Measurements from ENCODE around the gene MMD2.
A peak's percentile ranks its signal among the peaks of the same experiment; 100 is the strongest.
"Not testable (repeated sequence)": the region's sequence is repeated elsewhere in the genome, so short reads cannot be mapped to it uniquely, and the experiment has no call there.

MMD2 gene, protein sequence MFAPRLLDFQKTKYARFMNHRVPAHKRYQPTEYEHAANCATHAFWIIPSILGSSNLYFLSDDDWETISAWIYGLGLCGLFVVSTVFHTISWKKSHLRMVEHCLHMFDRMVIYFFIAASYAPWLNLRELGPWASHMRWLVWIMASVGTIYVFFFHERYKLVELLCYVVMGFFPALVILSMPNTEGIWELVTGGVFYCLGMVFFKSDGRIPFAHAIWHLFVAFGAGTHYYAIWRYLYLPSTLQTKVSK

DNA sequence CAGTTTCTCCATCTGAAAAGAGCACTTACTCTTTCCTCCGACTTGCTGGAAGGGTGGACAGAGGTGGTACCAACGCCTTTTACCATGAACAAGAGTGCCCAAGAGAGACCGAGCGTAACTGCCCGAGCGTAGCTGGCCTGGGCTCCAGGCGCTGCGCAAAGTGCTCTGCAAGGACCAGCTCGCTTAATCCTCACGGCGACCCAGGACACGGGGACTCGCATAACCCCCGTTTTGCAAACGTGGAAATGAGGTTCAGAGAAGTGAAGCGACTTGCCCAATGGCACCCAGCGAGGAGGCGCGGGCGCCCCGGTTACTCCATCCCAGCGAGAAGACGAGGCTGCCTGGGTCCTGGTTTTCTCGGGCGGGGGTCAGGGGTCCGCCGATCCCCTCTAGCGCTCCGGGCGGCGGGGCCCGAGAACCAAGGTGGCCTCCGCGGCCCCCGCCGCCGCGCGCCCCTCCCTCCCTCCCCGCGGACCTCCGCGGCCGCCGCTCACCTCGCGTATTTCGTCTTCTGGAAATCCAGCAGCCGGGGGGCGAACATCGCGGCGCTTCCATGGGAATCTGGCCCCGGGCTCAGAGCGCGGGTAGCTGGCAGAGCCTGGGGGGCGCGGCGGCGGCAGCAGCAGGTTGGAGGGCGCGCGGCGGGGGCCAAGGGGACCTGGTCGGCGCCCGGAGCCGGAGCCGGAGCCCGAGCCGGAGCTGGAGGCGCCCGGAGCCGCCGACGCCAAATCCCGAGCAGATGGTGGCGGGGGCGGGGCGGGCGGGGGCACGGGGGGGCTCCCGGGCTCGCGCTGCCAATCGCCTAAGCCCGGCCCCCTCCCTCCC is at the start of gene MMD2:
TSS of gene MMD2 (minus strand) at position 711 of the 825 bp plus-strand sequence. CDS start at position 541, 170 bp downstream.
- no peak for DNase-seq

DNA sequence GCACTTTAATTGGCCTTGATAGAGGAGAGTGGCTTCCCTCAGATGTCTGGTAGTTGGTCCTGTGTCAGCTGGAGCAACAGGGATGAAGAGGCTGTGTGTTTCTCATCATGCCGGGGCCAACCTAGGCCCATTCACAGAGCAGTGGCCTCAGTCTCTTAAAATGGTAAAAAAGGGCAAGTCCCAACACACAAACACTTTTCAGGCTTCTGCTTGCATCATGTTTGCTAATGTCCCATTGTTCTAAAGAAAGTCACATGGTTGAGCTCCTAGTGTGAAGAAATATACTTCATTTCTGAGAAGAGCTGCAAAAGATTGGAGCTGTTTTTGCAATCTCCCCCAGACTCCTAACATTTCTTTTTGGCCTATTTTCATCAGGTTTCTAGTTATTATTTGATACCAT is 46.1 kb upstream of the MMD2 start:
- no peak for DNase-seq

DNA sequence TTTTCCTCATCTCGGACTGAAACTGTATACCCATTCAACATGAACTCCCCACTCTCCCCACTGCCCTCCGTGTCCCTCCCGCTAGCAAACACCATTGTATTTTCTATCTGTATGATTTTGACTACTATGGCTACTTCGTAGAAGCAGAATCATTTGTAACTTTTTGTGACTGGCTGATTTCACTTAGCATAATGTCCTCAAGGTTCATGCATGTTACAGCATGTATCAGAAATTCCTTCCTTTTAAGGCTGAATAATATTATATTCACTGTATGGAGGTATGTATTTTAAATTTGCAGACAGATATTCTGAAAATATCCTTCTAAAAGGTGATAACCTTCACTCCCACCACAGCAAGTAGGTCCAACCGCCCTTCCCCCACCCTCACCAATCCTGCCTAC is 42.9 kb upstream of the MMD2 start:
- DNase-seq = no peak

DNA sequence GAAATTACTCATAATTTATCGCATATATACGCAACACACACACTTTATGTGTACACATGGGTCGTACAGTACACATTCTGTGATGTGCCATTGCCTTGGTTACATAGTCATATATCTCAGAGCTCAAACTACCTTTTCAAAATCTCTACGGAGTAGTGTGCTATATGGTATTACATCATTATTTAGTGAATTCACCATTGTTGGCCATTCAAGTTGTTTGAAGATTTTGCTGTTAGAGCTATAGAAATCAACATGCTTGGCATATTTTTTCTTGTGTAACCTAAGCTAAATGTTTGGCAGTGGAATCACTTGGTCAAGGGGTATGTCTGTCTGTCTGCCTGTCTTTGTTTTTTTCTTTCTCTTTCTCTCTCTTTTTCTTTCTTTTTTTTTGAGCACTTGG is 42.0 kb upstream of the MMD2 start:
- no peak for DNase-seq

DNA sequence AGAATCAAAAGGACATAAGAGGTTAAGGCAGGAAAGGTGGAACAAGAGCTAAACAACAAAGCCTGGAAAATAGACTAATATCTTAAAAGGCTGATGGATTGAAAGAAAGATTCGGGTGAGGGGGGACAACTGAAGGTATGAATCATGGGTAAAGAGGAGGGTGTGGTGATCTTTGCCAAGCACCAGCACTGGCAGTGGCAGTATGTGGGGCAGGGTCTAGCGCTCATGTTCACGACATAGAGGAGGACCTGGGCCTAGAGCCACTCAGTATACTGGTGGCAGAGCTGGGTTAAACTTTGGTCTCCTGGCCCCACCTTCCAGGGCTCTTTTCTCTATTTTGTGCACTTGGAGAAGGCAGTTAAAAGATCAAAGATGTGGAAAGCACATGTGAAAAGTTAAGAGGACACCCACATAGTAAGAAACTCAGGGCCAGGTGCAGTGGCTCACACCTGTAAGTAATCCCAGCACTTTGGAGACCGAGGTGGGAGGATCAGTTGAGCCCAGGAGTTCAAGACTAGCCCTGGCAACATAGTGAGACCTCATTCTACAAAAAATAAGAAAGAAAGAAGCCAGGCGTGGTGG is 40.5 kb upstream of the MMD2 start:
- no peak for DNase-seq

DNA sequence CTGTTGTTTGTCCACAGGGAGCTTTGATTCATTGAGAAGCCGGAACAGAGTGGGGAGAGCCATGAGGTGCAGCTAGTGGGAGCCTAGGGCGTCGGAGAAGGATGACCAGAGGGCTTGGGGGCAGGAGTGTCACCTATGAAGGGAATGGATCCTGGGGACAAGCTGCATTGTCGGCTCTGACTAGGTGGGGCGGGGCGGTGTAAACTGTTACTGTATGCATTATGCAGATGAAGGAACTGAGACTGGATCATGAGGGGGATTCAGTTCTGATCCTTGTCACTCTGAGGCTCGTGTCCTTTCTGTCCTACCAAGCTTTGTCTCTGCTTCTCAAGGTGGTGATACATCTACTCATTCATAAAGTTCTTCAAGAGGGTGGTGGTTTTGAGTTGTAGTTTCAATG is 39.9 kb upstream of the MMD2 start:
- no peak for DNase-seq

DNA sequence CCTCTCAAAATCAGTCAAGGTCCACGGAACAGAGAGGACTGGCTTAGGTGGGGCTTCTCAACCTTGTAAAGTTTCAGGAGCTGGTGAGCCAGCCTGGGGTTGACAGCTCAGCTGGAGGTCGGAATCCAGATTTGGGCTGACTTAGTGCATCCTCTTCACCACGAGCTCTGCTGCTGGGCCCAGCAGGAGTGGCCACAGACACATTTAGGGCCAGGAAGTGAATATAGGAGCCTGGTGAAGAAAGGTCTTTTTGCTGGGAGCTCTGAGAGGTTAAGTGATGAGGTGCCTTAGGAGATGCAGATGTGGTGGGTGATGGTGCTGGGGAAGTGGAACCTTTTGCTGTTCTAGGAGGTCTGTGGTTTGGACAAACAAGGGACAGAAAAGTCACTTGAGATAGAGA is 39.3 kb upstream of the MMD2 start:
- no peak for DNase-seq

DNA sequence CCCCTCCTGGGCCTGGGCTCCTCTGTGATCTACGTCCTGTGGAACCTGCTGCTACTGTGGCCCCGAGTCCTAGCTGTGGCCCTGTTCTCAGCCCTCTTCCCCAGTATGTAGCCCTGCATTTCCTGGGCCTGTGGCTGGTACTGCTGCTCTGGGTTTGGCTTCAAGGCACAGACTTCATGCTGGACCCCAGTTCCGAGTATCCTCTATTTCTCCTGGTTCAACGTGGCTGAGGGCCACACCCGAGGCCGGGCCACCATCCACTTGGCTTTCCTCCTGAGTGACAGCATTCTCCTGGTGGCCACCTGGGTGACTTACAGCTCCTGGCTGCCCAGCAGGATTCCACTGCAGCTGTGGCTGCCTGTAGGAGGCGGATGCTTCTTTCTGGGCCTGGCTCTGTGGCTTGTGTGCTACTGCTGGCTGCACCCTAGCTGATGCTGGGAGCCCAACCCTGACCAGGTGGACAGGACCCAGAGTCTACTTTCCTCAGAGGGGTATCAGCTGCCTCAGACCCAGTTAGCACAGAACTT is 37.8 kb upstream of the MMD2 start:
- DNase-seq = no peak

DNA sequence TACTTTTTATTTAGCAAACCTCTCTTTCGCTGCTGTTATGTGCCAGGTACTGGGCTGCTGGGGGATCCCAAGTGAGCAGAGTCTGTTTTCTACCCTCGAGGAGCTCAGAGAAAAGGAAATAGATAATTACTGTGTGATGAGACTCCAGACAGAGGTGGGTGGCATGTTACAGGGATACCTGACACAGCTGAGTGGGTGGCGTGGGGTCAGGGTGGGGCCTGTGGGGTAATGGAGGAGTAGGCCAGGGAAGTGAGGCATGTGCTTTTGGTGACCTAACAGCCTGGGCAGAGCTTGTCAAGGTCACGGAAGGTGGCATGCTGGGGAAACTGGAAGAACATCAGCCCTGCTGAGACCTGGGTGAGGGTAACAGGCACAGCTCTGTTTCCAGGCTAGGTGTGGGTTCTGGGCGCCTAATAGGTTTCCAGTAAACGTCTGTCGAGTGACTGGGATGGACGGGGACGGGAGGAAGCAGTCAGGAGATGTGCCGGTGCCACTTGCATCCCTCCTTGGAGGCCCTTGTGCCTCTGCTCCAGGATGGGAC is 36.5 kb upstream of the MMD2 start:
- DNase-seq = no peak

DNA sequence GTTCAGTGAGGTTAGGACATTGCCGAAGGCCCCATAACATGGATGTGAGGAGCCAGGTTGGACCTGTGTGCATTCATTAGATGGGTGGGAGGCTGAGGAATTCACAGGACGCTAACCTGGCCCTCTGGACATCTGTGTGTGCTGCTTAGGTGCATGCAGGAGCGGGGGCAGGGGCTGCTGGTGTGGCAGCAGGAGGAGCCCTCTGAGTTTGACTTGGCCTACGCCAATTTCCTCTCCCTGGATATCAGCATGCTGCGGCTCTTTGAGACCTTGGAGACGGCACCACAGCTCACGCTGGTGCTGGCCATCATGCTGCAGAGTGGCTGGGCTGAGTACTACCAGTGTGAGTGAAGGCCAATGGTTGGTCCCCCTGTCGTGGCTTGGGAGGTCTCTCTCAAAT is 34.5 kb upstream of the MMD2 start:
- DNase-seq = no peak

DNA sequence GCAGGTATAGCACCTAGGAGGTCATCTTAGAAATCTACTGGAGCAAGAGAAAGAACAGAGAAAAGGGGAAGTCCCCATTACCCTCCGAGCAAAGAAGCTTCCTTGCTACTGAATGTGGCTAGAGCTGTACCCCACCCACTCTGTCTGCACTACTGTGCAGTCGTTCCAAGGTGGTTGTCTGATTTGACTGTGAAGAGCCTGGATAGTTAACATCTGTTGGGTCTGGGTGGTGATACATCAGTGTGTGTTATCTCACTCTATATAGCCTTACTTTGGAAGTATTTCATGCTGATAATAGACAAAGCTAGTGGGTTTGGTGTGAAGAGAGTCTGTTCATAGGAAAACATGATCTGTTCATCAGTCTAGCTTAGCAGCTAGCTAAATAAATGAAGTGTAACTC is 23.8 kb upstream of the MMD2 start:
- not testable (repeated sequence) for DNase-seq

DNA sequence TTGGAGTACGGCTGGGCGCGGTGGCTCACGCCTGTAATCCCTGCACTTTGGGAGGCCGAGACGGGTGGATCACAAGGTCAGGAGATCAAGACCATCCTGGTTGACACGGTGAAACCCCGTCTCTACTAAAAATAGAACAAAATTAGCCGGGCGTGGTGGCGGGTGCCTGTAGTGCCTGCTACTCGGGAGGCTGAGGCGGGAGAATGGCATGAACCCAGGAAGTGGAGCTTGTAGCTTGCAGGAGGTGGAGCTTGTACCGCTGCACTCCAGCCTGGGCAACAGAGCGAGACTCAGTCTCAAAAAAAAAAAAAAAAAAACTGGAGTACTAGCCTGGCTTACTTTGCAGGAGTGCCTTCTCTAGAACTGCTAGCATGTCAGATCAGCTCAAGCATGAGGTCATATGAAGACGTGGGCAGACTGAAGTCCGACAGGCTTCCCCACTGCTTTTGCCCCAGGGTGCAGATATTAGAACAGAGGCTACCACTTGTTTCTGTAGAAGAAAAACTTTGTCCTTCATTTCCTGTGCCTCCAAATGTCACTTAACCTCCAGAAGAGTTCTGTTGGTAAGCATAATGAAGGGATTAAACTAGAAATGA is 22.4 kb upstream of the MMD2 start:
- DNase-seq = not testable (repeated sequence)

DNA sequence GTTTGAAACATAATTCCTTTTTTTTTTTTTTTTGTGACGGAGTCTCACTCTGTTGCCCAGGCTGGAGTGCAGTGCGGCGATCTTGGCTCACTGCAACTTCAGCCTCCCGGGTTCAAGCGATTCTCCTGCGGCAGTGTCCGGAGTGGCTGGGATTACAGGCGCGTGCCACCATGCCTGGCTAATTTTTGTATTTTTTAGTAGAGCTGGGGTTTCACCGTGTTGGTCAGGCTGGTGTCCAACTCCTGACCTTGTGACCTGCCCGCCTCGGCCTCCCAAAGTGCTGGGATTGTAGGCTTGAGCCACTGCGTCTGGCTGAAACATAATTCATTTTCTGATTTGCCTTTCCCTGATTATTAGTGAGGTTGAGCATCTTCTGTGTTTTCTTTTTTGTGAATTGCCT is 16.6 kb upstream of the MMD2 start:
- DNase-seq = not testable (repeated sequence)

DNA sequence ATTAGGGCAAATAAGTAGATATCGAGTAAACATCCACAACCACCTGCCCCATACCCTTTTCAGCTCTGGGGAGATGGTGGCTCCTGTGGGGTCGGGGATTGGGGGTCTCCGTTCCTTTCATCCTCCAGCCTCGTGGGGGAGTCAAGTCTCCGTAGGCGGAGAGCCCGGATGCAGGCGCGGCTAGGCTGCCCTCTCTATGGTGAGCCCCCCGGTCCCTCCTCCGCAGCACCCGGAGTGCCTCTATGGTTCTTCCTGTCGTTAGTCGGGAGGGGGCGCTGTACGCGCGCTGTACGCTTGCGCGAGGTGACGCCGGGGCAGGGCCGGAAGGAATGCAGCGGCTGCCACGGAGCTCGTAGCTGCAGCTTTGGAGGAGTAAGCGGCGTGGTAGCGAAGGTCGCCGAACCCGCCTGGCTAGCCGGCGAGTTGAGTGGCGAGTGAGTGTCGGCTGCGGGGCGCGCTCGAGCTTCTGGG is 14.8 kb upstream of the MMD2 start:
- DNase-seq = peak; percentile 94

DNA sequence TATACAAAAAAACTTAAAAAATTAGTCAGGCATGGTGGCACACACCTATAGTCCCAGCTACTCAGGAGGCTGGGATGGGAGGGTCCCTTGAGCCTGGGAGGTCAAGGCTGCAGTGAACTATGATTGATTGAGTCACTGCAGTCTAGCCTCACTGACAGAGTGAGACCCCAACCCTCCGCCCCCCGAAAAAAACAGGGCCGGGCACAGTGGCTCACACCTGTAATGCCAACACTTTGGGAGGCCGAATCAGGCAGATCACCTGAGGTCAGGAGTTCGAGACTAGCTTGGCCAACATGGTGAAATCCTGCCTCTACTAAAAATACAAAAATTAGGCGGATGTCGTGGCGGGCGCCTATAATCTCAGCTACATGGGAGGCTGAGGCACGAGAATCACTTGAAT is 13.5 kb upstream of the MMD2 start:
- DNase-seq = not testable (repeated sequence)

DNA sequence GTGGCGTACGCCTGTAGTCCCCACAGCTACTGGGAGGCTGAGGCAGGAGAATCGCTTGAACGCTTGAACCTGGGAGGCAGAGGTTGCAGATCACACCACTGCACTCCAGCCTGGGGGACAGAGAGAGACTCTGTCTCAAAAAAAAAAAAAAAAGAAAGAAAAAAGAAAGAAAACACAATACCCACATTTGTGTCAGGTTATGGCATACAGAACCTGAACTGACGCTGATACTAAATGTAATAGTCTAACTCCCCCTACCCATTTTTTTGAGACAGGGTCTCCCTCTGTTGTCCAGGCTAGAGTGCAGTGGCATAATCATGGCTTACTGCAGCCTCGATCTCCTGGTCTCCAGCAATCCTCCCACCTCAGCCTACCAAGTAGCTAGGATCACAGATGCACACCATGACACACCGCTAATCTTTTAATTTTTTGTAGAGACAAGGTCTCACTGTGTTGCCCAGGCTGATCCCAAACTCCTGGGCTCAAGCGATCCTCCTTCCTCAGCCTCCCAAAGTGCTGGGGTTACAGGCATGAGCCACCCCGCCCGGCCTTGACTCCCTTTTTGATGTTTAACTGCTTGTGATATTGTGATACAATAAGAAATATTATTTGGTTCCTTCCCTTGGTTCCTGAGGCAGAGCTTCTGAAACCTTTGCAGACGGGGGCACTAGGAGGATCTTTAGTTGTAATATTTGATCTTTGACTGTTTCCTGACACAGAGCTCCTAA is 6.5 kb upstream of the MMD2 start:
- DNase-seq = no peak

DNA sequence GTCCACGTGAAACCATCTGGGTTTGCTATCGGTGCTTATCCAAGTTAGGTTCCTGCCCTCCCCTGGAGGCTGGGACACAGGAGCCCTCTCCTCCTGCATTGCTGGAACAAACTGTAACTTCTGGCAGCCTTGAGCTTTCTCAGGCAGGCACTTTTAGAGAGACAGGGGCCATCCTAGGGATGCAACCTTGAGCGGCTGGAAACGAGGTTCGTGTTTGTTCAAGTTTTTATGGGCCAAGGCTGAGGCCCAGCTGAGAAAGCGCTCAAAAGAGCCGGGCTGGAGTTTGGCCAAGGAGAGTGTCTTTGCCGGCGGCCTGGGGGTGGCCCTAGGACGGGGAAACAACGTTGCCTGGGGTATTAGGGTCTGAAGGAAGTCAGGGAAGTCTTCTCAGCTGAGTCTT is 5.5 kb upstream of the MMD2 start:
- DNase-seq = no peak

DNA sequence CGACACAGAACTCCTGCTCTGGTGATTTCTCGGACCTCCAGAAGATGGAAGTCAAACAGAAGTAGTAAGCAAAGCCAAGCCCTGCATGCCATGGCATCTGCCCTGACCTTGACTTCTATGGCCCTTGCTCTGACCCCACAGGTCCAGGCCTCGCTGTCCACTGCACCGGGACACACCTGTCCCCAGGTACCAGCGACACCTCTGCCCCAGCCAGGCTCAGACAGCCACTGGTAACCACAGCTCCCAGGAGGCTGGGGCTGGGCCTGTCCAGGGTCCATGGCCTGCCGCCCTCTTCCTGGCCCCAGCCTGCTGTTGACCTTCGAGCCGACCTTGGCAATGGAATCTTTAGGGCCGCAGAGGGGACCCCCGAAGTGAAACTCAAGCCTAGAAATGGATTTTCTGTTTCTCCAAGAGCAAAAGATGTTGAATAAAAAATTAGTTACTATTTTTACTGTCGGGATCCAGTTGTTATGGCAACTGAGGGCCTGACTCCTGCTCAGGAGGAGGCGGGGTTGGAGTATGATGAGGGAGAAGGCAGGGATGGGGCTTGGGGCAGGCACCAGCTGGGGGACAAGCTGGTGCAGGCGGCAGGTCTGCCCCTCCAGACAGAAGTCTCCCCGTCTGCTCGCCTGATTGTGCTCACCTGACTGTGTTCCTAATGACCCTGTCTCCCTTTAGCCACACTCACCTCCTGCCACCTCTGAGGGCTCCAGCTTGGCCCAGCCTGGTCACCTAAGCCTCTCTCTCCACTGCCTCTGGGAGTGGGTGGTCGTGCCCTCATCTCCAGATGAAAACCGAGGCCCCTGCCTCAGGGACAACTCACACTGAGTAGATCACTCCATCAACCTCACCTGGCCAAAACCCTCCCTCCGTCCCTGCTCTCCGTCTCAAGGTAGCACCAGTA is 4.1 kb upstream of the MMD2 start:
- DNase-seq = no peak

DNA sequence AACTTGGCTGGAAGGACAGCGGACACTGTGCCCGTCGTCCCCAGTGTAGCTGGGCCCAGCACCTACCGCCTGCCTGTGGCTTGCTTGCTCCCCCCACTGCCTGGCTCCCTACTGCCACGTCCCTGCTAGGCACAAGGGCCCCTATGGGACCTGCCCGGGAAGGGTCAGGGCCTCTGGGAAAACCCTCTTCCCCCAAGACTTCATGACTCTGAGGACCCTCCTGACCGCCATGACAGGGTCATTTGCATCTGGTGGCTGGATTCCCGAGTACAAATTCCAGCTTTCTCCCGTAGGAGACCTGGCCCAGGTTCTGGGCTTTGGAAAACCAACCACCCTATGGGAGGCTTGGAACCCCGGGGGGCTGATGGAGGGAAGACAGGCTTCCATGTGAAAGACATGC is 1.4 kb upstream of the MMD2 start:
- DNase-seq = no peak

DNA sequence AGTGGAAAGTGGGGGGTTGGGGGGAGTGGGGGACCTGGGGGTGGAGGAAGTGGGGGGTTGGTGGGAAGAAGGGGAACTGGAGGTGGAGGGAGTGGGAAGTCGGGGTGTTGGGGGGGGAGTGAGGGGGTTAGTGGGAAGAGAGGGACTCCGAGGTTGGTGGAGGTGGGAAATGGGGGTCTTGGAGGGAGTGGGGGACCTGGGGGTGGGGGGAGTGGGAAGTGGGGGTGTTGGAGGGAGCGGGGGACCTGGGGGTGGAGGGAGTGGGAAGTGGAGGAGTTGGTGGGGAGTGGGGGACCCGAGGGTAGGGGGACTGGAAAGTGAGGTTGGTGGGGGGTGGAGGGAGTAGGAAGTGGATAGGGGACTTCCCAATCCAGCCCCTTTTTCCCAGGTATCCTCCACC is 906 bp upstream of the MMD2 start:
- DNase-seq = no peak

DNA sequence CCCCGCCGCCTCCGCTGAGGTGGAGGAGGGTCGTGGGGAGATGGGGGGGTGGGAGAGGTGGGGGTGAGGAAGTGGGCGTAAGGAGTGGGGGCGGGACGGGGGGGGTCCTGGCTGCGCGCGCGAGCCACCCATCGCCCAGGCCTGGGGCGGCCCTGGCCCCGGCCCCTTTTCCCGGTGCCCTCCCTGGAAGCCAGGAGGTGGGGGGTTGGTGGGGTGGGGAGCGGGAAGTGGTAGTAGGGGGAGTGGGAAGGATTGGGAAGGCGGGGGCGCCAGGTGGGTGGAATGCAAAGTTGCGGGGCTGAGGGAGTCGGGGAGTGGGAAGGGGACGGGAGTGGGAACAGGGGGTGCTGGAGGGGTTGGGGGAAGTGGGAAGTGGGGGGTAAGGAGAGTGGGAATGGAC is 319 bp upstream of the MMD2 start:
- DNase-seq = no peak
